ENCODE results near the gene USP35.
A peak's percentile ranks its signal among the peaks of the same experiment; 100 is the strongest.
"Not testable (repeated sequence)": the region's sequence is repeated elsewhere in the genome, so short reads cannot be mapped to it uniquely, and the experiment has no call there.

Gene USP35

GRCh38 chr11:78231962-78232501 is 43.3 kb downstream of the USP35 start:
- no peak overlapping the region for H2AFZ ChIP-seq (ENCODE audit: low read length)
- no peaks in the 10 kb centered on the region for H3K79me1 ChIP-seq (ENCODE audit: low read depth, low read length)
- no peak overlapping the region for H4K91ac ChIP-seq (ENCODE audit: low read depth, low read length, poor library complexity)
- H3K23ac ChIP-seq (ENCODE audit: low read depth, low read length, poor library complexity): no peak overlapping the region
- H2BK15ac ChIP-seq (ENCODE audit: low read length): no peak overlapping the region
- H2AK5ac ChIP-seq (ENCODE audit: low read depth, low read length): no peak overlapping the region
- H3K4ac ChIP-seq (ENCODE audit: low read length): no peak overlapping the region
- no peaks in the 10 kb centered on the region for H3K9me3 ChIP-seq (replicated peaks in 1 of 2; ENCODE audit: control insufficient read depth in 2 of 2, insufficient read depth in 1 of 2, low read depth in 1 of 2, low read length in 2 of 2)
- no peaks in the 10 kb centered on the region for H3K4me1 ChIP-seq (ENCODE audit: control insufficient read depth in 2 of 2, insufficient read depth in 1 of 2, low read depth in 1 of 2, low read length in 2 of 2)
- no peak overlapping the region for H3K4me2 ChIP-seq (ENCODE audit: insufficient read depth, low read length, poor library complexity, severe bottlenecking)
- H3K36me3 ChIP-seq (replicated peaks in 1 of 2; ENCODE audit: control insufficient read depth in 2 of 2, insufficient read depth in 2 of 2, low read length in 2 of 2): peaks cover 0 to 5% of the 10 kb centered on the region in 2 donors
- no peak overlapping the region for H3K18ac ChIP-seq (ENCODE audit: low read length)
- no peak overlapping the region for H3K4me3 ChIP-seq (ENCODE audit: low read length in 2 of 2)
- H2BK5ac ChIP-seq (ENCODE audit: low read length): no peak overlapping the region
- DNase-seq (ENCODE audit: low spot score): no peak
- no peak overlapping the region for H3K27ac ChIP-seq (replicated peaks; ENCODE audit: low read length)
- H4K8ac ChIP-seq (ENCODE audit: low read depth, low read length): no peak overlapping the region
- no peak overlapping the region for H2BK12ac ChIP-seq (ENCODE audit: low read length)
- no peaks in the 10 kb centered on the region for H3K27me3 ChIP-seq (ENCODE audit: control insufficient read depth in 3 of 3, insufficient read depth in 3 of 3, low read depth in 1 of 3, low read length in 3 of 3)
- no peak overlapping the region for H3K14ac ChIP-seq (ENCODE audit: low read length)
- H2BK120ac ChIP-seq (ENCODE audit: low read depth, low read length): no peak overlapping the region
- H3K9ac ChIP-seq (ENCODE audit: low read depth, low read length, poor library complexity): no peak overlapping the region

- not testable (repeated sequence) for H2BK120ac ChIP-seq (ENCODE audit: low read depth, low read length); H3K23ac ChIP-seq (ENCODE audit: low read depth, low read length, poor library complexity); H3K4me2 ChIP-seq (ENCODE audit: insufficient read depth, low read length, poor library complexity, severe bottlenecking); H2BK12ac ChIP-seq (ENCODE audit: low read length); H2AK5ac ChIP-seq (ENCODE audit: low read depth, low read length); H3K14ac ChIP-seq (ENCODE audit: low read length); H3K18ac ChIP-seq (ENCODE audit: low read length); H2BK5ac ChIP-seq (ENCODE audit: low read length); H3K4ac ChIP-seq (ENCODE audit: low read length); DNase-seq (ENCODE audit: low spot score); H3K27ac ChIP-seq (replicated peaks; ENCODE audit: low read length); H3K4me3 ChIP-seq (ENCODE audit: low read length in 2 of 2); H3K4me1 ChIP-seq (ENCODE audit: control insufficient read depth in 2 of 2, insufficient read depth in 1 of 2, low read depth in 1 of 2, low read length in 2 of 2); H2BK15ac ChIP-seq (ENCODE audit: low read length); H4K91ac ChIP-seq (ENCODE audit: low read depth, low read length, poor library complexity); H3K79me1 ChIP-seq (ENCODE audit: low read depth, low read length); H2AFZ ChIP-seq (ENCODE audit: low read length); H4K8ac ChIP-seq (ENCODE audit: low read depth, low read length); H3K9me3 ChIP-seq (replicated peaks in 1 of 2; ENCODE audit: control insufficient read depth in 2 of 2, insufficient read depth in 1 of 2, low read depth in 1 of 2, low read length in 2 of 2); H3K27me3 ChIP-seq (ENCODE audit: control insufficient read depth in 3 of 3, insufficient read depth in 3 of 3, low read depth in 1 of 3, low read length in 3 of 3); H3K36me3 ChIP-seq (replicated peaks in 1 of 2; ENCODE audit: control insufficient read depth in 2 of 2, insufficient read depth in 2 of 2, low read length in 2 of 2)
- no CpG with 5 or more reads among the region's 6 CpGs for WGBS, 2 donors (ENCODE audit: extremely low coverage in 2 of 2, insufficient read length in 2 of 2, insufficient replicate concordance in 1 of 2)
- H3K9ac ChIP-seq (ENCODE audit: low read depth, low read length, poor library complexity): peak overlapping the region; percentile 9
These were observed 44.3 kb downstream of the USP35 start for GRCh38 chr11:78233046-78233445.

DNA sequence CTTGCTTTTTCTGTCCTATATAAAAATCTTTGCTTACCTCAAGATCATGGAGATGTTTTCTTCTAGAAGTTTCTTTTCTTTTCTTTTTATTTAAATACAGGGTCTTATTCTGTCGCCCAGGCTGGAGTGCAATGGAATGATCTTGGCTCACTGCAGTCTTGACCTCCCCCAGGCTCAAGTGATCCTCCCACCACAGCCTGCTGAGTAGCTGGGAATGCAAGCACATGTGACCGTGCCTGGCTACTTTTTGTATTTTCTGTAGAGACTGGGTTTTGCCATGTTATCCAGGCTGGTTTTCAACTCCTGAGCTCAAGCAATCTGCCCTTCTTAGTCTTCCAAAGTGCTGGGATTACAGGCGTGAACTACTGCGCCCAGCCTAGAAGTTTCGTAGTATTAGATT is 45.3 kb downstream of the USP35 start:
- Histone ChIP-seq H3K14ac (ENCODE audit: low read length) (no peak overlapping the region), H2BK5ac (ENCODE audit: low read length) (no peak overlapping the region), H3K27ac (replicated peaks; ENCODE audit: low read length) (no peak overlapping the region), H3K36me3 (replicated peaks in 1 of 2; ENCODE audit: control insufficient read depth in 2 of 2, insufficient read depth in 2 of 2, low read length in 2 of 2) (peaks cover under 1 to 2% of the 10 kb centered on the region in 2 donors), H3K79me1 (ENCODE audit: low read depth, low read length) (no peaks in the 10 kb centered on the region), H2AFZ (ENCODE audit: low read length) (no peak overlapping the region), H2BK120ac (ENCODE audit: low read depth, low read length) (no peak overlapping the region), H4K91ac (ENCODE audit: low read depth, low read length, poor library complexity) (no peak overlapping the region), H3K4ac (ENCODE audit: low read length) (no peak overlapping the region), H3K4me2 (ENCODE audit: insufficient read depth, low read length, poor library complexity, severe bottlenecking) (no peak overlapping the region), H2BK12ac (ENCODE audit: low read length) (no peak overlapping the region), H3K9me3 (replicated peaks in 1 of 2; ENCODE audit: control insufficient read depth in 2 of 2, insufficient read depth in 1 of 2, low read depth in 1 of 2, low read length in 2 of 2) (no peaks in the 10 kb centered on the region), H3K18ac (ENCODE audit: low read length) (no peak overlapping the region), H3K4me3 (ENCODE audit: low read length in 2 of 2) (no peak overlapping the region), H4K8ac (ENCODE audit: low read depth, low read length) (no peak overlapping the region), H3K9ac (ENCODE audit: low read depth, low read length, poor library complexity) (no peak overlapping the region), H3K23ac (ENCODE audit: low read depth, low read length, poor library complexity) (no peak overlapping the region), H3K27me3 (ENCODE audit: control insufficient read depth in 3 of 3, insufficient read depth in 3 of 3, low read depth in 1 of 3, low read length in 3 of 3) (no peaks in the 10 kb centered on the region), H2AK5ac (ENCODE audit: low read depth, low read length) (no peak overlapping the region), H2BK15ac (ENCODE audit: low read length) (no peak overlapping the region), H3K4me1 (ENCODE audit: control insufficient read depth in 2 of 2, insufficient read depth in 1 of 2, low read depth in 1 of 2, low read length in 2 of 2) (no peaks in the 10 kb centered on the region)
- no CpG with 5 or more reads among the region's 5 CpGs for WGBS, 2 donors (ENCODE audit: extremely low coverage in 2 of 2, insufficient read length in 2 of 2, insufficient replicate concordance in 1 of 2)
- no peak for DNase-seq (ENCODE audit: low spot score)

GRCh38 chr11:78237293-78238046 is 48.8 kb downstream of the USP35 start:
- Histone ChIP-seq H3K18ac (ENCODE audit: low read length) (no peak overlapping the region), H3K27ac (replicated peaks; ENCODE audit: low read length) (no peak overlapping the region), H3K4me2 (ENCODE audit: insufficient read depth, low read length, poor library complexity, severe bottlenecking) (no peak overlapping the region), H4K8ac (ENCODE audit: low read depth, low read length) (no peak overlapping the region), H3K9ac (ENCODE audit: low read depth, low read length, poor library complexity) (no peak overlapping the region), H3K9me3 (replicated peaks in 1 of 2; ENCODE audit: control insufficient read depth in 2 of 2, insufficient read depth in 1 of 2, low read depth in 1 of 2, low read length in 2 of 2) (peaks cover 5 to 15% of the 10 kb centered on the region in 2 donors), H2AFZ (ENCODE audit: low read length) (no peak overlapping the region), H3K4me3 (ENCODE audit: low read length in 2 of 2) (no peak overlapping the region), H3K27me3 (ENCODE audit: control insufficient read depth in 3 of 3, insufficient read depth in 3 of 3, low read depth in 1 of 3, low read length in 3 of 3) (no peaks in the 10 kb centered on the region), H2BK120ac (ENCODE audit: low read depth, low read length) (no peak overlapping the region), H2BK5ac (ENCODE audit: low read length) (no peak overlapping the region), H3K23ac (ENCODE audit: low read depth, low read length, poor library complexity) (no peak overlapping the region), H2AK5ac (ENCODE audit: low read depth, low read length) (no peak overlapping the region), H3K4me1 (ENCODE audit: control insufficient read depth in 2 of 2, insufficient read depth in 1 of 2, low read depth in 1 of 2, low read length in 2 of 2) (peaks cover 0 to 2% of the 10 kb centered on the region in 2 donors), H2BK12ac (ENCODE audit: low read length) (no peak overlapping the region), H4K91ac (ENCODE audit: low read depth, low read length, poor library complexity) (no peak overlapping the region), H3K79me1 (ENCODE audit: low read depth, low read length) (no peaks in the 10 kb centered on the region), H3K36me3 (replicated peaks in 1 of 2; ENCODE audit: control insufficient read depth in 2 of 2, insufficient read depth in 2 of 2, low read length in 2 of 2) (peaks cover 0 to 2% of the 10 kb centered on the region in 2 donors), H3K4ac (ENCODE audit: low read length) (no peak overlapping the region), H3K14ac (ENCODE audit: low read length) (no peak overlapping the region), H2BK15ac (ENCODE audit: low read length) (no peak overlapping the region)
- no peak for DNase-seq (ENCODE audit: low spot score)
